K562 (cell line): Measurements from ENCODE around the gene TBC1D17. TPM values are rescaled to one million over a fixed set of nuclear protein-coding genes. Genes with fewer than 3 reads are reported as not detected.

Experiments used
- ATAC-seq: fragments of 200-7000 bp; cut with Tn5 transposase; 3 replicates; pipeline ENCODE4 v1.9.1; 2020; ENCODE audit warnings: moderate library complexity
- BruUV-seq: library from RNA; stranded (reverse); fragments of 400-500 nt; replicated peaks from 2 replicates; lab custom pipeline; 2021; lab: Mats Ljungman, UMichigan
- CTCF ChIA-PET: fragments of 300-600 bp; formaldehyde crosslinking; extraction: SDS; loops from one replicate; lab custom pipeline; 2021; ENCODE audit warnings: low intra/inter-chr PET ratio; lab: Yijun Ruan, JAX
- POLR2A ChIA-PET: fragments of 300-600, 350-650 bp; sonication (Branson Sonifier 250); formaldehyde crosslinking; extraction: SDS; loops from one replicate; lab custom pipeline; 2021; ENCODE audit warnings: antibody characterized with exemption, inconsistent platforms; lab: Yijun Ruan, JAX
- DNase-seq, 4 experiments: peaks; one replicate each; pipeline versions ENCODE4 v3.0.0 to v3.0.0-alpha.2; 2011 to 2018; ENCODE audit warnings: low spot score in 3 of 4, mixed read lengths in 3 of 4; ENCODE audit errors: extremely low read depth in 1 of 4
- FAIRE-seq: peaks from 2 replicates; lab custom pipeline; 2011; peaks lifted over from hg19 to GRCh38; lab: Jason Lieb, UNC
- H2AFZ ChIP-seq: 2 replicates; pipeline ENCODE4 v1.6.0; 2011; ENCODE audit warnings: low read depth, low read length, control low read depth, inconsistent platforms
- H3K27ac ChIP-seq: fragments of 200-600 bp; 3 replicates; pipeline ENCODE4 v1.8.0; 2011; ENCODE audit warnings: low read depth, mild to moderate bottlenecking, control low read depth, inconsistent platforms, low read length, moderate library complexity, mixed read lengths; ENCODE audit errors: extremely low read depth
- H3K27me3 ChIP-seq, 2 experiments: fragments of 300-600 bp in 1 of 2; 2 replicates in 1 of 2; 3 replicates in 1 of 2; pipeline versions ENCODE4 v1.6.0 to v1.8.0; 2011; ENCODE audit warnings: inconsistent platforms in 2 of 2, low read length in 2 of 2, mild to moderate bottlenecking in 1 of 2, mixed read lengths in 1 of 2, moderate library complexity in 1 of 2; ENCODE audit not compliant: control insufficient read depth in 2 of 2, insufficient read depth in 2 of 2
- H3K36me3 ChIP-seq: fragments of 300-600 bp; 3 replicates; pipeline ENCODE4 v1.8.0; 2011; ENCODE audit warnings: mild to moderate bottlenecking, low read length, inconsistent platforms; ENCODE audit not compliant: control insufficient read depth, insufficient read depth
- H3K4me1 ChIP-seq, 2 experiments: fragments of 200-600 bp in 1 of 2; replicated peaks in 1 of 2; 2 replicates in 1 of 2; 3 replicates in 1 of 2; pipeline versions ENCODE4 v1.5.1 to v1.8.0; 2011; ENCODE audit warnings: inconsistent platforms in 2 of 2, low read length in 2 of 2, mild to moderate bottlenecking in 1 of 2, mixed read lengths in 1 of 2, moderate library complexity in 1 of 2; ENCODE audit not compliant: control insufficient read depth in 2 of 2, insufficient read depth in 2 of 2
- H3K4me2 ChIP-seq: 2 replicates; pipeline ENCODE4 v1.6.1; 2011; ENCODE audit warnings: low read length, control low read depth, inconsistent platforms, mixed read lengths; ENCODE audit not compliant: insufficient read depth
- H3K4me3 ChIP-seq: fragments of 200-600 bp; sonication (generic), shearing (Covaris generic); 2 replicates; pipeline ENCODE4 v1.5.1; 2016; ENCODE audit warnings: control low read depth, inconsistent platforms
- H3K79me2 ChIP-seq: fragments of 200-600 bp; 3 replicates; pipeline ENCODE4 v1.8.0; 2011; ENCODE audit warnings: low read length, inconsistent platforms; ENCODE audit not compliant: control insufficient read depth, insufficient read depth
- H3K9ac ChIP-seq, 2 experiments: 2 replicates each; pipeline versions ENCODE4 v1.6.0 to v1.6.1; 2011; ENCODE audit warnings: low read depth in 2 of 2, low read length in 2 of 2, control low read depth in 1 of 2, inconsistent platforms in 1 of 2, mild to moderate bottlenecking in 1 of 2, mixed read lengths in 1 of 2; ENCODE audit not compliant: insufficient read depth in 1 of 2
- H3K9me1 ChIP-seq: one replicate; pipeline ENCODE4 v1.6.0; 2011; ENCODE audit warnings: inconsistent platforms, mild to moderate bottlenecking, low read length, moderate library complexity; ENCODE audit not compliant: control insufficient read depth, insufficient read depth
- H3K9me3 ChIP-seq: replicated peaks from 2 replicates; pipeline ENCODE4 v1.5.1; 2011; ENCODE audit warnings: low read depth, low read length, inconsistent platforms; ENCODE audit not compliant: control insufficient read depth, insufficient read depth
- H4K20me1 ChIP-seq: replicated peaks from 2 replicates; pipeline ENCODE4 v1.6.1; 2011; ENCODE audit warnings: low read length, inconsistent platforms, mixed read lengths; ENCODE audit not compliant: control insufficient read depth, insufficient read depth
- EGR1 ChIP-seq: fragments of 450-650 bp; conservative IDR thresholded peaks from 2 replicates; pipeline ENCODE4 v1.6.1; 2017; ENCODE audit warnings: mild to moderate bottlenecking
- MBD1 ChIP-seq: fragments of 250-450 bp; sonication (Bioruptor Pico); IDR thresholded peaks from 2 replicates; pipeline ENCODE4 v1.8.0; 2022; ENCODE audit warnings: inconsistent platforms
- ZBTB2 ChIP-seq: fragments of 450-650 bp; IDR thresholded peaks from 2 replicates; pipeline ENCODE4 v1.6.1; 2016; ENCODE audit warnings: antibody characterized with exemption
- WGBS: fragments of 100-300 bp; shearing (Covaris generic); methylation state at CpG from one replicate; pipeline ENCODE4 v1.1.6; 2016; ENCODE audit warnings: low coverage, mixed read lengths; ENCODE audit not compliant: insufficient coverage; ENCODE audit errors: missing lambda C conversion rate; 5-methylcytosine and 5-hydroxymethylcytosine counted together
- in situ Hi-C: fragments of 300-500 bp; cut with MboI; formaldehyde crosslinking; loops from 4 replicates; pipeline ENCODE4 v1.15.0; 2018; ENCODE audit warnings: inconsistent platforms, mixed read lengths
- intact Hi-C: fragments of 100-400 bp; cut with micrococcal nuclease; formaldehyde crosslinking; loops from 2 replicates; pipeline ENCODE4 v1.14.2; 2022
- polyA plus RNA-seq, 8 experiments: library from polyadenylated mRNA; depleted of rRNA in 4 of 8; stranded (reverse) in 5 of 8; unstranded in 3 of 8; fragments of >200 nt; fragmentation: Nextera tagmentation in 2 of 8; fragmentation: Illumina TruSeq in 1 of 8; extraction: Ambion mirVana in 2 of 8; extraction: Trizol in 1 of 8; gene quantifications; 2 replicates each; pipeline versions ENCODE4 v1.2.1 to v1.2.3, GENCODE V29; 2011 to 2014; ENCODE audit warnings: inconsistent platforms in 1 of 8, missing spikeins in 1 of 8
- total RNA-seq, 7 experiments: library from RNA; depleted of rRNA in 6 of 7; stranded (reverse); fragments of >200 nt in 6 of 7; fragmentation: Illumina TruSeq in 2 of 7; extraction: Trizol in 2 of 7; gene quantifications; 2 replicates each; pipeline versions ENCODE4 v1.2.1 to v1.2.3, GENCODE V29; 2011 to 2021; ENCODE audit warnings: low replicate concordance in 1 of 7

TBC1D17 gene
- total and polyA plus RNA-seq, 9 of the 15 experiments (the other 6 are each of a cell fraction or from before 2014, with no cell fraction given) = 0.42 to 16.0 (median 3.8) TPM

- intact Hi-C loops (no loop called here), in situ Hi-C loops (no loop called here)
- 56% methylated on average over 14 of the region's 14 CpGs for WGBS
- DNase-seq (no peak), FAIRE-seq (peak; percentile 23), ATAC-seq (no peak)
- Histone ChIP-seq H3K4me2 (peak overlapping the region; percentile 92), H4K20me1 (peaks cover 22% of the 10 kb centered on the region), H3K9ac (peak overlapping the region; percentile 40 to 97; a peak in 2 of 4 replicates), H3K4me1 (peaks cover 36 to 75% of the 10 kb centered on the region in 2 experiments), H3K9me1 (peaks cover 11% of the 10 kb centered on the region), H3K4me3 (peak overlapping the region; percentile 87), H3K27me3 (no peaks in the 10 kb centered on the region), H3K79me2 (peaks cover 54% of the 10 kb centered on the region), H2AFZ (no peak overlapping the region), H3K27ac (no peak overlapping the region; the same call in 2 of the 3 replicates), H3K9me3 (0 out of 2 replicates have a peak, but pooled peaks cover 5% of the 10 kb centered on the region), H3K36me3 (peaks cover 52% of the 10 kb centered on the region)
- POLR2A ChIA-PET = interaction anchor here (0.6 to 1.7 kb wide), 5 partner anchors 8 to 701 kb away, joined by 3 to 9 read pairs (median 5); no protein-coding TSS in a partner anchor
- CTCF ChIA-PET = no interaction called here
- BruUV-seq = TSS peak; percentile 63
- TF ChIP-seq EGR1 (peak; percentile 90), ZBTB2 (no peak), MBD1 (CRISPR knock-in tag) (0 out of 2 replicates have a peak, but pooled peaks have one; percentile 34)
Observed at GRCh38 chr19:49852631-49853126, 24.8 kb upstream of the TBC1D17 start.
